Dorsolateral prefrontal cortex (tissue), 118 donors: ENCODE measurements around the gene ABCA10. TPM values are rescaled to one million over a fixed set of nuclear protein-coding genes. Genes with fewer than 3 reads are reported as not detected.

Experiments used
- microRNA-seq, 43 experiments: library from miRNA; unstranded; fragments of <30 nt; microRNA quantifications; one replicate each; pipeline ENCODE4 v1.2.0, GENCODE V29; 2022
- total RNA-seq, 120 experiments: library from RNA; stranded (reverse); gene quantifications; one replicate each; pipeline versions ENCODE4 v1.2.3 to v1.2.4, GENCODE V29; 2022

Gene ABCA10
- total RNA-seq, 120 experiments from 2014 or later: 8.5 to 34.5 (median 20.4) TPM

Small RNAs within 50 kb of the gene (microRNA-seq; reads per million reads assigned to microRNA genes)
- gene MIR4524A (0 reads per million in 43 experiments), gene MIR4524B (0 reads per million in 43 experiments)

Other genes with a start within 250 kb of the ABCA10 start
- gene ABCA9, start 167.9 kb downstream of the ABCA10 start, total RNA-seq: 10 to 100 TPM in 111 of 120 experiments, 1 to 10 TPM in 9; 6.9 to 33.3 (median 16.5) TPM
- gene ABCA6, start 86.9 kb downstream of the ABCA10 start, total RNA-seq: 10 to 100 TPM; 12.9 to 94.7 (median 28.1) TPM
- gene ABCA5, start 98.3 kb upstream of the ABCA10 start, total RNA-seq: 100 to 1,000 TPM in 16 of 120 experiments, 10 to 100 TPM in 104; 45.0 to 118 (median 84.0) TPM
- 10 to 100 TPM in 119 of 120 experiments, 1 to 10 TPM in 1; 9.1 to 26.7 (median 17.7) TPM for gene MAP2K6, start 185.9 kb upstream of the ABCA10 start, total RNA-seq